HT1080 (cell line): ENCODE data around the gene IL36B. TPM values are rescaled to one million over a fixed set of nuclear protein-coding genes. Genes with fewer than 3 reads are reported as not detected.

Source experiments
- small RNA-seq: library from RNA; depleted of rRNA; stranded (forward); fragments of <200 nt; gene quantifications from one replicate; pipeline ENCODE3, GENCODE V24; 2014
- total RNA-seq: library from RNA; depleted of rRNA; stranded (reverse); fragments of >200 nt; shearing (Covaris generic); gene quantifications from 2 replicates; pipeline ENCODE4 v1.2.3, GENCODE V29; 2014; rRNA removed

The IL36B gene
- total RNA-seq, 1 experiment from 2014 or later = not detected

Small RNA genes lying within 50 kb of the gene (small RNA-seq; reads per million reads assigned to genes)
- gene HMGN2P23 (not detected), gene RNU6-1180P (not detected)

Other genes with a start within 250 kb of the IL36B start
- gene IL1B, start 216.1 kb downstream of the IL36B start, total RNA-seq = 4.1 and 9.5 TPM in 2 replicates
- not detected in 2 replicates for gene IL37, start 141.7 kb downstream of the IL36B start, total RNA-seq
- not detected in 2 replicates for gene IL36G, start 74.9 kb downstream of the IL36B start, total RNA-seq
- not detected in 2 replicates for gene IL36A, start 47.4 kb downstream of the IL36B start, total RNA-seq
- not detected in 2 replicates for gene IL36RN, start 6.3 kb upstream of the IL36B start, total RNA-seq
- gene IL1F10, start 15.1 kb upstream of the IL36B start, total RNA-seq = not detected in 2 replicates
- gene IL1RN, start 74.7 kb upstream of the IL36B start, total RNA-seq = 0.10 TPM in 1 of 2 replicates, not detected in the other
- 41.6 and 44.5 TPM in 2 replicates for gene PSD4, start 121.1 kb upstream of the IL36B start, total RNA-seq
- gene PAX8, start 226.1 kb upstream of the IL36B start, total RNA-seq = 5.9 and 11.3 TPM in 2 replicates